Mesodermal cell (in vitro differentiated cells): Measurements from ENCODE around the gene COX6A2. TPM values are rescaled to one million over a fixed set of nuclear protein-coding genes. Genes with fewer than 3 reads are reported as not detected.

Experiments used
- H3K27ac ChIP-seq: 2 replicates; pipeline ENCODE4 v1.7.0; 2013; ENCODE audit warnings: mild to moderate bottlenecking, low read depth, low read length, moderate library complexity; ENCODE audit not compliant: severe bottlenecking
- H3K36me3 ChIP-seq: 2 replicates; pipeline ENCODE4 v1.7.1; 2013; ENCODE audit warnings: mild to moderate bottlenecking, low read length, moderate library complexity; ENCODE audit not compliant: control insufficient read depth, insufficient read depth
- H3K4me1 ChIP-seq: one replicate; pipeline ENCODE4 v1.7.1; 2013; ENCODE audit warnings: mild to moderate bottlenecking, low read length; ENCODE audit not compliant: insufficient read depth, control insufficient read depth, poor library complexity, severe bottlenecking
- H3K4me3 ChIP-seq: 2 replicates; pipeline ENCODE4 v1.7.0; 2013; ENCODE audit warnings: low read length, control low read depth, mild to moderate bottlenecking; ENCODE audit not compliant: insufficient read depth, poor library complexity, severe bottlenecking; ENCODE audit errors: extremely low read depth
- H3K9me3 ChIP-seq: 2 replicates; pipeline ENCODE4 v1.7.1; 2013; ENCODE audit warnings: mild to moderate bottlenecking, low read length, moderate library complexity; ENCODE audit not compliant: control insufficient read depth
- WGBS, 2 experiments: methylation state at CpG; one replicate each; pipeline ENCODE4 v1.1.5; 2013; ENCODE audit warnings: missing lambda C conversion rate in 2 of 2; ENCODE audit not compliant: insufficient coverage in 2 of 2; 5-methylcytosine and 5-hydroxymethylcytosine counted together
- polyA plus RNA-seq, 2 experiments: library from polyadenylated mRNA; stranded (reverse); fragments of 50-300 nt; gene quantifications; one replicate each; pipeline ENCODE4 v1.2.3, GENCODE V29; 2013

Gene COX6A2
- not detected for polyA plus RNA-seq (2013, experiment 1 of 2)
- polyA plus RNA-seq (2013, experiment 2 of 2) = not detected

- 96 to 100% methylated on average over 4 to 6 of the region's 7 CpGs for WGBS, 2 experiments
- Histone ChIP-seq H3K4me1 (no peaks in the 10 kb centered on the region), H3K36me3 (no peaks in the 10 kb centered on the region), H3K27ac (no peak within 1 kb of the TSS), H3K4me3 (no peak within 1 kb of the TSS), H3K9me3 (no peaks in the 10 kb centered on the region)
Measured at GRCh38 chr16:31428279-31428597, at the start of gene COX6A2. TSS of gene COX6A2 (minus strand) at chr16:31428360. CDS start at chr16:31428325, 35 bp downstream.

GRCh38 chr16:31477220-31478216 is 49.4 kb upstream of the COX6A2 start:
- H3K27ac ChIP-seq = no peak overlapping the region
- H3K4me3 ChIP-seq = no peak overlapping the region
- H3K36me3 ChIP-seq = peaks cover 60% of the 10 kb centered on the region
- H3K4me1 ChIP-seq = peaks cover 3% of the 10 kb centered on the region
- 71 to 85% methylated on average over 43 to 62 of the region's 67 CpGs for WGBS, 2 experiments
- H3K9me3 ChIP-seq = no peaks in the 10 kb centered on the region

- 77 to 78% methylated on average over 45 to 54 of the region's 68 CpGs for WGBS, 2 experiments
- no peak overlapping the region for H3K27ac ChIP-seq
- H3K4me3 ChIP-seq = no peak overlapping the region
Measured at GRCh38 chr16:31476303-31477219, 48.4 kb upstream of the COX6A2 start.

GRCh38 chr16:31475946-31476302 is 47.8 kb upstream of the COX6A2 start:
- Histone ChIP-seq H3K4me3 (no peak overlapping the region), H3K36me3 (peaks cover 62% of the 10 kb centered on the region), H3K27ac (no peak overlapping the region), H3K4me1 (peaks cover 8% of the 10 kb centered on the region), H3K9me3 (no peaks in the 10 kb centered on the region)
- WGBS, 2 experiments = 91 to 96% methylated on average over 17 to 23 of the region's 26 CpGs

More at GRCh38 chr16:31476303-31477219, 48.4 kb upstream of the COX6A2 start:
- Histone ChIP-seq H3K9me3 (no peaks in the 10 kb centered on the region), H3K4me1 (peaks cover 3% of the 10 kb centered on the region), H3K36me3 (peaks cover 62% of the 10 kb centered on the region)

GRCh38 chr16:31474773-31475738 is 46.9 kb upstream of the COX6A2 start:
- peaks cover 8% of the 10 kb centered on the region for H3K4me1 ChIP-seq
- no peaks in the 10 kb centered on the region for H3K9me3 ChIP-seq
- 93 to 100% methylated on average over 4 to 5 of the region's 12 CpGs for WGBS, 2 experiments
- peaks cover 62% of the 10 kb centered on the region for H3K36me3 ChIP-seq
- no peak overlapping the region for H3K4me3 ChIP-seq
- no peak overlapping the region for H3K27ac ChIP-seq

GRCh38 chr16:31474173-31474714 is 46.1 kb upstream of the COX6A2 start:
- no peak overlapping the region for H3K27ac ChIP-seq

GRCh38 chr16:31473264-31473984 is 45.3 kb upstream of the COX6A2 start:
- Histone ChIP-seq H3K36me3 (peaks cover 55% of the 10 kb centered on the region), H3K4me1 (peaks cover 8% of the 10 kb centered on the region), H3K27ac (no peak overlapping the region), H3K4me3 (no peak overlapping the region), H3K9me3 (no peaks in the 10 kb centered on the region)
- 91 to 97% methylated on average over 11 to 15 of the region's 17 CpGs for WGBS, 2 experiments

More at GRCh38 chr16:31474173-31474714, 46.1 kb upstream of the COX6A2 start:
- H3K36me3 ChIP-seq = peaks cover 61% of the 10 kb centered on the region
- H3K9me3 ChIP-seq = no peaks in the 10 kb centered on the region
- H3K4me3 ChIP-seq = no peak overlapping the region
- 84 to 92% methylated on average over 9 to 12 of the region's 12 CpGs for WGBS, 2 experiments
- H3K4me1 ChIP-seq = peaks cover 8% of the 10 kb centered on the region

GRCh38 chr16:31472709-31473203 is 44.6 kb upstream of the COX6A2 start:
- WGBS, 2 experiments = 55 to 64% methylated on average over 13 to 16 of the region's 20 CpGs
- H3K4me3 ChIP-seq = peak overlapping the region; percentile 64

More at GRCh38 chr16:31472709-31473203, 44.6 kb upstream of the COX6A2 start:
- Histone ChIP-seq H3K4me1 (peaks cover 8% of the 10 kb centered on the region), H3K27ac (peak overlapping the region; percentile 71), H3K36me3 (peaks cover 53% of the 10 kb centered on the region), H3K9me3 (no peaks in the 10 kb centered on the region)
